ENCODE data around the gene ATP5PF.
A peak's percentile ranks its signal among the peaks of the same experiment; 100 is the strongest.
"Not testable (repeated sequence)": the region's sequence is repeated elsewhere in the genome, so short reads cannot be mapped to it uniquely, and the experiment has no call there.

Gene ATP5PF

DNA sequence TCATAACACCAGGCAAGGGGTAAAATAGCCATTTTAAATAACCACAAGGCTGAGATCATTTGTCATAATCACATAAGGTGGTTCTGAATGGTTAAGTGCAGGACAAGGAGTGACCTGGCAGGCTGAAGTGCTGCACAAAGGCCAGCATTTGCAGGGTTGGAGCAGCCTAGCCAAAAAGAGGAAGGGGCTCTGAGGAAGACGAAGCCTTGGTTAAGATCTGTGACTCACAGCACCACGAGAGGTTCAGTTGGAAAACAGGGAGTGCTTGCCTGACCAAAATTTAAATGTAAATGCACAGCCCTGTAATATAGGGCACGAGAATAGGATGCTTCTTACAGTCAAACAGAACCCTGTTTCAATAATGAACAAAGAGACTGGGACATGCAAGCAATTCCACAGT is 12.1 kb downstream of the ATP5PF start:
- no peak for DNase-seq (ENCODE audit: low read depth, low spot score)

DNA sequence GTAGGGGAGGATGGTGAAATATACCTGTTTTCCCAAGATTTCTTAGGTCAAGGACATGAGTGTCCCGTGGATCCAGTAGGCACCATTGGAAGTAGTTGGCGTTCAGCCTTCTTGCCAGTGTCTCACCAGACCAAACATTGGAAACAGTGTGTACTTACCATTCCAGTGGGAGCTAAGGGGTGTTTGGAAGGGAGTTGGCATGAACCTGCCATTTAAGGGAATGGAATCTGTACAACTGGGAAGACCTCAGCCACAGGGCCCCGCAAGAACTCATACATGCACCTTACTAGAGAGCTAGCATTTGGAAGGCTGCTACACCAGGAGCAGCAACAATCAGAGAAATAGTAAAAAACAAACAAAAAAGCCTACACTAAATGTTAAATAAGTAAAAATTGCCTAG is 12.7 kb downstream of the ATP5PF start:
- no peak for DNase-seq (ENCODE audit: low read depth, low spot score)

DNA sequence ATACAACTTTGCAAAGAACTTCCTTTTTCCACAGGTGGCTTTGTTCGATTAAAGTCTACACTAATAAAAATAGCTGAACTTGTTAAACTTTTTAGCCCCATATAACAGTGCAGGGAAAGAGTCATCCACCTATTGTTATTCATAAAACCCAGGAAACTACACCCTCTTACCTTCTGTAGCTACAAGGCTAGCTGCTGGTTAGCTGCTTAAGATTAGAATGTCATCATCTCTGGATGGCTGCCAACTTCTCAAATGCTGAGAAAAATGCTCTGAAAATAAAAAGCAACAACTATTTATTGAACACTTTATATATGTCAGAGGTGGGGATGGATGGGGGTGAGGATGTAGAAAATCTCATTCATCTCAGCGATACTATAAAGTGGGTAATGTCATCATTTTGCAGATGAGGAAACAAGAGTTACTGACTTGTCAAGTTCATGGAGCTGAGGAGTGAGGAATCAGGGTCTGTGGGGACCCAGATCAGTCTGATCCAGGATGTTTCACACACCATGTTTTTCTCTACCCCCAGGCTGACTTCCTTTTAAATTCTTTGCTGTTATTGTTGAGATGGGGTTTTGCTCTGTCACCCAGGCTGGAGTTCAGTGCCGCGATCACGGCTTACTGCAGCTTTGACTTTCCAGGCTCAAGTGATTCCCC is 17.1 kb downstream of the ATP5PF start:
- no peak for DNase-seq (ENCODE audit: low read depth, low spot score)

DNA sequence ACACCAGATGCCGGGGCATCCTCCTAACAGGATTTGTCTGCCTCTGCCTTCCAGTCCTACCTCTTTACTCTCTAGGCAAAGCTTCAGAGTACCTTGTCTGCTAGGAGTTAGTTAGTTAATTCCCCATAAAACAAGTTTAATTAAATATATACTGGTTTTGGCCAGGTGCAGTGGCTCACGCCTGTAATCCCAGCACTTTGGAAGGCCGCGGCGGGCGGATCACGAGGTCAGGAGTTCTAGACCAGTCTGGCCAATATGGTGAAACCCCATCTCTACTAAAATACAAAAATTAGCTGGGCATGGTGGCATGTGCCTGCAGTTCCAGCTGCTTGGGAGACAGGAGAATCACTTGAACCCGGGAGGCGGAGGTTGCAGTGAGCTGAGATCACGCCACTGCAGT is 20.6 kb downstream of the ATP5PF start:
- DNase-seq (ENCODE audit: low read depth, low spot score): not testable (repeated sequence)

DNA sequence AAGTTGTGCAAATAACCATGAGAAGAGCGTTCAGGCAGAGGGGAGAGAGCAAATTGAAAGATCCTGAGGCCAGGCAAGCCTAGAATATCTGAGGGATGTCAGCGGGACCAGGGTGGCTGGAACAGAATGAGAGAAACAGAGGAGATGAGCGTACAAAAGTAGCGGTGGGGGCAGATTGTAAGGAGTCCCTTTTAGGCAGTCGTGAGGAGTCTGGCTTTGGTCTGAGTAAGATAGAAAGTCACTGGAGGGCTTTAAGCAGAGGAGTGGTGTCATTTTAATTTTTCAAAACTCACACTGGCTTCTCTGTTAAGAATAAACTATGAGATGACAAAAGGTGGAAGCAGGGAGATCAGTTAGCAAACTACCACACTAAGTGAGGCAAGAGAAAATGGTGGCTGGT is 24.2 kb downstream of the ATP5PF start:
- no peak for DNase-seq (ENCODE audit: low read depth, low spot score)

DNA sequence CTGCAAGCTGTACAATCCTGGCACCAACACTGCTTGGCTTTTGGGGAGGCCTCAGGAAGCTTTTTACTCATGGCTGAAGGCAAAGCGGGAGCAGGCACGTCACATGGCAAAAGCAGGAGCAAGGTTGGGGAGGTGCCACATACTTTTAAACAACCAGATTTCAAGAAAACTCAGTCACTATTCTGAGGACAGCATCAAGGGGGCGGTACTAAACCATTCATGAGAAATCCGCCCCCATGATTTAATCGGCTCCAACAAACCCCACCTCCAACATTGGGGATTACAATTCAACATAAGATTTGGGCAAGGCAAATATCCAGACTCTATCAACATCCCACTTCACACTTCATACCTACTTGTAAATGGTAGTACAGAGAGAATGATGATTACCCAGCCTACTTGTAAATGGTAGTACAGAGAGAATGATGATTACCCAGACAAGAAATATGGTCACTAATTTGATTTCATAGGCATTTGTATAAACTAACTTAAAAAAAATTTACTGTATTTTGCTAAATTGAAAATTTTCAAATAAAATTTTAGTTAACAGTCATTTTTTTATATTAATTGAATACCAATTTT is 24.9 kb downstream of the ATP5PF start:
- peak; percentile 3 for DNase-seq (ENCODE audit: low read depth, low spot score)

DNA sequence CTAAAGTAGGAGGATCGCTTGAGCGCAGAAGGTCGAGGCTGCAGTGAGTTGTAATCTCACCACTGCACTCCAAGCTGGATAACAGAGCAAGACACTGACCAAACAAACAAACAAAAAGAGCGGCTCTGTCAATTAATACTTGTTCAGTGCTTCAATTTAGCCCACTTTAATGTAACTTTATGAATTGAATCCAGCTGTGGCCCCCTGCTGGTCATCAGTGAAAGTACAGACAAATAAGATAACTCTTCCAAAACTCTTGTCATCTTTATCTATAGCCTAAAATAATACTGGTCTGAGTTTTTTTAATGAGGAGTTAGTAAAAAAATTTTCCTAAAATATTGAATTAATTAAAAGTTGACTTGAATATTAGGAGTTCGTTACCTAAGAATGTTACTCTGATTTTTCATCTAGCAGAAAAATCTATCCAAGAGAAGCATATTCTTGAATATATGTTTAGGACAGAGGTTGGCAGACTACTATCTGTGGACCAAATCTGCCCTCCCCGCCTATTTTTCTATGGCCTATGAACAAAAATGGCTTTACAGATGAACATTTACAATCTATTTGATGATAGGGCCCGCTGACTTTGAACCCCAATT is 26.1 kb downstream of the ATP5PF start:
- no peak for DNase-seq (ENCODE audit: low read depth, low spot score)

DNA sequence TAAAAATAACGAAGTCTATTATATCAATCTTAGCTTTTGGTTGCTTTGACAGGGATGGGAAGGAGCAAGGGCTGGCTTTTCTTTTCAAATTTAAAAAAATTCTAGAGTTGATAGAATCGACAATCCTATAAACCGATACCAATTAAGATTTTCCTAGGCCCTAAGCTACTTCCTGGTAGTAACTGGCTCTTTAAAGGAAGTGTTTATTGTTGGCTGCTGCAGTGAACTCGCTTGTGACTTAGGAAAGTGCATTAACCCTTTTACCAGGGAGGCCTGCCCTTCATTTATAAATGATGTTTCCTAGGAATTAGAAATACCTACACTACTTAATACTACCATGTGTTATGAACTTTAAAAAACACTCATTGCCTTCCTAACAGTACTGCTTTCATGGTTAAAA is 33.2 kb downstream of the ATP5PF start:
- DNase-seq (ENCODE audit: low read depth, low spot score): no peak

DNA sequence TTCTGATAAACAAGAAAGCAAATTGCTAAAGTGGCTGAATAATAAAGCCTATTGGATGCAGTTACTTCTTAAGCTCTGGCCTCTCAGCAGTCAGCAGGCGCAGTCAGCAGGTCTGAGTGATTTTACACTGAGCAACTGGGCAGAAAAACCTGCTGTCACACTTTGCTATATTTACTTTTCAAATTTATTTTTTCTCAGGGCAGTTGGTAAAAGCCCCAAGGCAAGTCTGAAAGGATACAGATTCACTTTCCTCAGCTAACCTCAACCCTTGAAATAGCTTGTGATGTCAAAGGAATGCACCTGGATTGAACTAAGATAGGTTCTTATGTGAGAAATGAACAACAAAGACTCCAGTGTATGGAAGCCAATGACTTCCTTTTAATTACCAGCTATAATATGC is 34.0 kb downstream of the ATP5PF start:
- no peak for DNase-seq (ENCODE audit: low read depth, low spot score)

DNA sequence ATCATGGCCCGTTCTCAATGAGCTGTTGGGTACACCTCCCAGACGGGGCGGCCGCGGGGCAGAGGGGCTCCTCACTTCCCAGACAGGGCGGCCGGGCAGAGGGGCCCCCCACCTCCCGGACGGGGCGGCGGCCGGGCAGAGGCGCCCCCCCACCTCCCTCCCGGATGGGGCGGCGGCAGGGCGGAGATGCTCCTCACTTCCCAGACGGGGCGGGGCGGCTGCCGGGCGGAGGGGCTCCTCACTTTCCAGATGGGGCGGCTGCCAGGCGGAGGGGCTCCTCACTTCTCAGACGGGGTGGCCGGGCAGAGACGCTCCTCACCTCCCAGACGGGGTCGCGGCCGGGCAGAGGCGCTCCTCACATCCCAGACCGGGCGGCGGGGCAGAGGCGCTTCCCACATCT is 39.2 kb downstream of the ATP5PF start:
- DNase-seq (ENCODE audit: low read depth, low spot score): not testable (repeated sequence)

DNA sequence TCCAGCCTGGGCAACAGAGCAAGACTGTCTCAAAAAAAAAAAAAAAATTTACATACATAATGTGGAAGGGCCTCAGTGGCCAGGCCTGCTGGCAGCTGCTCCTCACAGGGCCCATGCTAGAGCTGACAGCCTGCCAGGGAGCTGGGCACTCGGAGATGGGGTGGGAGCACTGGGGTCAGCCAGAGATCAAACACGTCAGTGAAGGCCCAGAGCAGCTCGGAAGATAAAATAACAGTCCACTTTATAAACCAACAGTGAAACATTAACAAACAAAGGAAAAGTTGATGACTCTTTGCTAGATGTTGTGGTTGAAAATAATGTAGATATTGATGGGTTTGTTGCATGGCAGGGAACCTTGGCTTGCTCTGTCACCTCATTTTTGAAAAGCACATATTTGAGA is 42.7 kb downstream of the ATP5PF start:
- no peak for DNase-seq (ENCODE audit: low read depth, low spot score)

DNA sequence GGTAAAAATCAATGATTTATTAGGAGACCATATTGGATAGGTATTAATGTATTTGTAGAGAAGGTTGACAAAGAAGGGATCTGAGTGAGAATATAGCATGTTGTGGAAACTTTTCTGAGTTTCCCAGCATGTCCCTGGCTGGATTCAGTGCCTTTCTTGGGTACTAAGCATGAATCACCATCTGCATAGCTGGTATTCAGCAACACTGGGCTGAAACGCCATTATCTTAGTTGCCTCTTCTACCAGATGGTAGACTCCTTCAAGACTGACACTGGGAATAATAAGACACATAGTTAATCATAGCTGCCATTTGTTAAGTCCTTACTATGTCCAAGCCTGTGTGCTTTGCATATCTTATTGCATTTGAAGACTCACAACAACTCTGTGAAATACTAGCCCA is 45.5 kb downstream of the ATP5PF start:
- DNase-seq (ENCODE audit: low read depth, low spot score): no peak

DNA sequence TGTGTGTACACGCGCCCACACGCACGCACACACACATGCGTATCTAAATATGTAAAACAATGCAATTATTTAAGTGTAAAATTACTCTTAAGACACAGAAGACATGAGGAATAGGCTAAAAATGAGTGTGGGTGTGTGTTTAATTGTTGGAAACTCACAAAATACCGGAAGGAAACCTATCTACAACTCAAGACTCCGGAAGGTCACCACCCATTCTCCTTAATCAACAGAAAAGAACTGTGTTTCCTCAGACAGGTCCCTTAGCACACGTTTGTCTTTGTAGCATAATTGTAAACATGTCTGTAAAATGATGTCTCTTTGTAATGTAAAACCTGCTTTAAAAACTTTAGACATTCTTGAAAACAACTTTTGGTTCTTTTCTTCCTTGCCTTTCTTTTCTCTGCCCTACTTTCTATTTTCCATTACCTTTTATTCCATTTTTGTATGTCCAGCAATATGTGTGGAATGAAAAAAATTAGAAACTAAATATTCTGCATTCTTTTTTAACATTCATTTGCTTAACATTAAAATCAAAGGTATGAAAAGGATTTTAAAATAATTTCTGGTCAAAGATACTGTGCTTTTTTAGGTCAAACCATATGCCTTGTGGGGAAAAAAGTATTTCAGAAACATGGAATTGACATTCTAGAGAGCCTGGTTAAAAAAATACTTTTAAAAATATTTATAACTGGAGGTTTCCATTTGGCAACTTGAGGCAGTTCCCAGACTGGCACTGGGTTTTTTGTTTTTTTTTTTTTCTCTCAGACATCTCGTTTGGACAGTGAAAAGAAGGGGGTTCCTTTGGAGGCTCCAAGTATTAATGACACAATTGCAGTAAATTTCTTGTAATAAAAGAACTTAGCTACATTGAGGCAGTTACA is 46.2 kb downstream of the ATP5PF start:
- no peak for DNase-seq (ENCODE audit: low read depth, low spot score)

DNA sequence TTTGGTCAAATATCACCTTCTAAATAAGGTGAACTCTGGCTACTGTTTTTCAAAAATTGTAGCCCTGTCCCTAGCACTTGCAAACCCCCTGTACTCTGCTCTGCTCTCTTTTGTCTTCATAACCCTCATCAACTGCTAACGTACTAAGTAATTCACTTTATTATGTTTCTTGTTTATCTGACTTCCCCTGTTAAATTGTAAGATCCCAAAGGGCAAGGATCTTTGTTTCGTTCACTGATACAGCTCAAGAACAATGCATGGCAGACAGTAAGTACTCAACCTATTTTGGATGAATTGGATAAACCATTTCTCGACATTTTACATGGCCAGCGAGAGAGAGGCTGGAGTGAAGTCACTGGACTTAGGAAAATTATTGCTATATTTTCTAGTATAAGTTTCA is 46.9 kb downstream of the ATP5PF start:
- no peak for DNase-seq (ENCODE audit: low read depth, low spot score)

DNA sequence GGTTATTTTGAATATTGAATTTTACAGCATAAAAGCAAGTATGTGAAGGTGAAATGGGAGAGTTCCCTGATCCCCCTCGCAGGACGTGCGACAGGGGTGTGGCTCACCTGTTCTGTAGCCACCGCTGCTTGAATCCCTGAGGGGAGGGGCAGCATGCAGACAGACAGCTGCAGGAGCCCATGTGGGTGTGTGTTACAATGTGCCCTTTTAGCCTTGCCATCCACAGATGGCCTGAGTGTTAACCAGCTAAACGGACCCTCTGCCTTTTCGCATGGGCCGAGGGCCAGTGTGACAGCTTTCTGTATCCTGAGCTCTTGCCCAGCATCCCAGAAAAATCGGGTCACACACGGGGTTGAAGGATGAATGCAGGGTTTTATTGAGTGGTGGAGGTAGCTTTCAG is 52.3 kb downstream of the ATP5PF start:
- no peak for DNase-seq (ENCODE audit: low read depth, low spot score)

DNA sequence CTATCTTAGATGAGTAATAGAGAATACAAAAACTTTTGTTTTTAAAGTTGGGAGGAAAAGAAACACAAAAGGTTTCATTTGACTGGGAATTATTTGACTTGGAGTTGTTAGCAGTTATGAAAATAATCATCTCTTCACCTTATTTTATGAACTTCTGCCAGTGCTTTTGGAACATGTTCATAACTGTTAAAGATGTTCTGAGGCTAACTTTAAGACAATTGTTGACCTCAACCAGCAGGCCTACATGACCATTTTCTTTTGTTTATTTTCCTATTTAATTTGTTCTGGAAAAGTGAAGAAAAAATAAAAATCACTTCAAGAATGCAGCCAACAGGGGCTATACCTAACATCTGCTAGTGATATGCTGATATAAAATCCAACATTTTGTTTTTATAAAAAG is 58.3 kb downstream of the ATP5PF start:
- no peak for DNase-seq (ENCODE audit: low read depth, low spot score)
